ENCODE measurements around the gene TMUB2.
A peak's percentile ranks its signal among the peaks of the same experiment; 100 is the strongest.

The TMUB2 gene

DNA sequence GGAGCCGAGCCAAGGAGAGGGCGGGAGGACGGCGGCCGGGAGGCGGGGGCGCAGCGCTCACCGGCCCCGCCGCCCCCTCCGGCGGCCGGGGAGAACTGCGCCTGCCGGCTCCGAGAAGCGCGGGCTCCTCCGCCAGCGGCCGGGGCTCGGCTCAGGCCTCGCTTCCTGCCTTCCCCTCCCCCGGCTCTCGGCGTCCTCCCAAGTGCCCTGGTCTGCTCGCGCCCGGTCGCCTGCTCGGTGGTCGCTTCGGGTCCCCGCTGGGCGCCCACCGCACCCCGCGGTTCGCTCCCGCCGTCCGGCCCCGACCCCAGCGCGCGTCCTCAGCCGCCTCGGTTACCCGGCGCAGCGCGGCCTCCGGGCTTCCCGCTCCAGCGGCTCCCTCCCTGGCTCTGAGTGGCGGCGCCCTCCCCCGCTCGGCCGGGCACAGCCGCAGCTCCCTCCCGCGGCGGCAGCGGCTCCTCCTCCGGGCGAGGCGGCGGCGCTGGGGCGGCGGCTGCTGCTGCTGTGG lies 32.4 kb downstream of the TMUB2 start:
- in situ Hi-C loops (cut with MboI; ENCODE audit: low pct_unique_long_range_greater_than_20kb, low sequenced_read_pairs, unreplicated experiment), result loop anchor here (25.0 kb wide), 1 partner anchor 293 kb away; the partner anchor contains the start of gene GPATCH8
- TF ChIP-seq, protein P1, sequence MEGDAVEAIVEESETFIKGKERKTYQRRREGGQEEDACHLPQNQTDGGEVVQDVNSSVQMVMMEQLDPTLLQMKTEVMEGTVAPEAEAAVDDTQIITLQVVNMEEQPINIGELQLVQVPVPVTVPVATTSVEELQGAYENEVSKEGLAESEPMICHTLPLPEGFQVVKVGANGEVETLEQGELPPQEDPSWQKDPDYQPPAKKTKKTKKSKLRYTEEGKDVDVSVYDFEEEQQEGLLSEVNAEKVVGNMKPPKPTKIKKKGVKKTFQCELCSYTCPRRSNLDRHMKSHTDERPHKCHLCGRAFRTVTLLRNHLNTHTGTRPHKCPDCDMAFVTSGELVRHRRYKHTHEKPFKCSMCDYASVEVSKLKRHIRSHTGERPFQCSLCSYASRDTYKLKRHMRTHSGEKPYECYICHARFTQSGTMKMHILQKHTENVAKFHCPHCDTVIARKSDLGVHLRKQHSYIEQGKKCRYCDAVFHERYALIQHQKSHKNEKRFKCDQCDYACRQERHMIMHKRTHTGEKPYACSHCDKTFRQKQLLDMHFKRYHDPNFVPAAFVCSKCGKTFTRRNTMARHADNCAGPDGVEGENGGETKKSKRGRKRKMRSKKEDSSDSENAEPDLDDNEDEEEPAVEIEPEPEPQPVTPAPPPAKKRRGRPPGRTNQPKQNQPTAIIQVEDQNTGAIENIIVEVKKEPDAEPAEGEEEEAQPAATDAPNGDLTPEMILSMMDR (IDR thresholded peaks at IDR 0.05; ENCODE audit: extremely low read depth, insufficient read depth, missing control alignments), result peak; percentile 48
- peak; percentile 88 for DNase-seq (ENCODE audit: low spot score)

- in situ Hi-C loops (cut with MboI; ENCODE audit: low pct_unique_long_range_greater_than_20kb, low sequenced_read_pairs, unreplicated experiment), result loop anchor here (25.0 kb wide), 1 partner anchor 293 kb away; the partner anchor contains the start of gene GPATCH8
- DNase-seq (ENCODE audit: low spot score), result peak; percentile 72
- TF ChIP-seq, protein P1 (IDR thresholded peaks at IDR 0.05; ENCODE audit: extremely low read depth, insufficient read depth, missing control alignments), result peak; percentile 34
Measured at GRCh38 chr17:44219616-44220212, 32.9 kb downstream of the TMUB2 start, which contains the start of gene UBTF. Gene UBTF, minus strand, starts transcription at chr17:44219675. Its CDS starts 1,446 bp downstream, at chr17:44218229.

- DNase-seq (ENCODE audit: low spot score), result peak; percentile 75
- TF ChIP-seq, protein P1 (IDR thresholded peaks at IDR 0.05; ENCODE audit: extremely low read depth, insufficient read depth, missing control alignments), result peak; percentile 7
- in situ Hi-C loops (cut with MboI; ENCODE audit: low pct_unique_long_range_greater_than_20kb, low sequenced_read_pairs, unreplicated experiment), result loop anchor here (25.0 kb wide), 1 partner anchor 292 kb away; the partner anchor contains the start of gene GPATCH8
Measured at GRCh38 chr17:44220213-44221083, 33.7 kb downstream of the TMUB2 start.

GRCh38 chr17:44221084-44221861 lies 34.5 kb downstream of the TMUB2 start:
- DNase-seq (ENCODE audit: low spot score), result peak; percentile 87
- TF ChIP-seq, protein P1 (IDR thresholded peaks at IDR 0.05; ENCODE audit: extremely low read depth, insufficient read depth, missing control alignments), result no peak
- in situ Hi-C loops (cut with MboI; ENCODE audit: low pct_unique_long_range_greater_than_20kb, low sequenced_read_pairs, unreplicated experiment), result loop anchor here (25.0 kb wide), 1 partner anchor 291 kb away; the partner anchor contains the start of gene GPATCH8

DNA sequence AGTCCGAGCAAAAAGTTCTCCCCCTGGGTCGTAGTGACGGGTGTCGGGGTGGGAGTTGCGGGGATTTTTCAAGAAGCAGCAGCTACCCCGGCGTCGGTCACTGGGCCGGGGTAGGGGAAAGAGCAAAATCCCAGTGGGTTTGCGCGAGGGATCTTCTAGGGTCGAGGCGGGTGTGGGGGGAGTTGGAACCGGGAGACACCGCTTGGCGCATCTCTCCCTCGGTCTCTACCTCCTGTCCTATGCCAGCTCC lies 35.0 kb downstream of the TMUB2 start:
- TF ChIP-seq, protein P1 (IDR thresholded peaks at IDR 0.05; ENCODE audit: extremely low read depth, insufficient read depth, missing control alignments), result no peak
- in situ Hi-C loops (cut with MboI; ENCODE audit: low pct_unique_long_range_greater_than_20kb, low sequenced_read_pairs, unreplicated experiment), result loop anchor here (25.0 kb wide), 1 partner anchor 291 kb away; the partner anchor contains the start of gene GPATCH8
- DNase-seq (ENCODE audit: low spot score), result no peak
